IMR-90 (cell line): ENCODE measurements around the gene FLNA. TPM values are rescaled to one million over a fixed set of nuclear protein-coding genes. Genes with fewer than 3 reads are reported as not detected.

ENCODE experiments used
- ATAC-seq: fragments of 200-7000 bp; cut with Tn5 transposase; 2 replicates; pipeline ENCODE4 v1.9.1; 2020; ENCODE audit warnings: low read depth, mild to moderate bottlenecking, moderate library complexity
- BruUV-seq: library from RNA; stranded (reverse); fragments of 400-500 nt; replicated peaks from 2 replicates; lab custom pipeline; 2021; lab: Mats Ljungman, UMichigan
- CTCF ChIA-PET: fragments of 300-600 bp; formaldehyde crosslinking; extraction: SDS; loops from one replicate; lab custom pipeline; 2021; ENCODE audit warnings: antibody characterized with exemption; lab: Yijun Ruan, JAX
- POLR2A ChIA-PET: fragments of 300-600 bp; sonication (Branson Sonifier 250); formaldehyde crosslinking; loops from one replicate; lab custom pipeline; 2022; ENCODE audit warnings: antibody characterized with exemption; ENCODE audit not compliant: unreplicated experiment; lab: Charles Lee
- DNase-seq: peaks from one replicate; pipeline ENCODE4 v3.0.0; 2013
- H2AFZ ChIP-seq: replicated peaks from 2 replicates; pipeline ENCODE3; 2013; ENCODE audit warnings: low read length, mild to moderate bottlenecking; ENCODE audit not compliant: poor library complexity
- H2AK5ac ChIP-seq: 2 replicates; pipeline ENCODE4 v1.6.1; 2013; ENCODE audit warnings: low read depth, low read length, inconsistent platforms
- H2AK9ac ChIP-seq: replicated peaks from 2 replicates; pipeline ENCODE3; 2013; ENCODE audit warnings: mild to moderate bottlenecking, low read depth, low read length, moderate library complexity; ENCODE audit not compliant: poor library complexity
- H2BK120ac ChIP-seq: 2 replicates; pipeline ENCODE4 v1.6.1; 2013; ENCODE audit warnings: low read depth, low read length, inconsistent platforms
- H2BK15ac ChIP-seq: 3 replicates; pipeline ENCODE4 v1.6.1; 2013; ENCODE audit warnings: low read depth, low read length, inconsistent platforms
- H2BK20ac ChIP-seq: 2 replicates; pipeline ENCODE4 v1.6.1; 2013; ENCODE audit warnings: low read depth, mild to moderate bottlenecking, inconsistent platforms, low read length, moderate library complexity
- H2BK5ac ChIP-seq: 2 replicates; pipeline ENCODE4 v1.6.1; 2013; ENCODE audit warnings: mild to moderate bottlenecking, low read depth, low read length, inconsistent platforms; ENCODE audit not compliant: poor library complexity, severe bottlenecking
- H3K14ac ChIP-seq: replicated peaks from 2 replicates; pipeline ENCODE4 v1.6.1; 2013; ENCODE audit warnings: low read depth, low read length, inconsistent platforms
- H3K18ac ChIP-seq: 2 replicates; pipeline ENCODE4 v1.6.1; 2013; ENCODE audit warnings: low read depth, low read length, control low read depth
- H3K23ac ChIP-seq: 2 replicates; pipeline ENCODE4 v1.6.1; 2013; ENCODE audit warnings: low read depth, low read length, inconsistent platforms
- H3K27ac ChIP-seq: 2 replicates; pipeline ENCODE4 v1.5.1; 2013; ENCODE audit warnings: mild to moderate bottlenecking, control low read depth, low read length; ENCODE audit not compliant: insufficient read depth
- H3K27me3 ChIP-seq: 2 replicates; pipeline ENCODE4 v1.6.1; 2013; ENCODE audit warnings: low read length; ENCODE audit not compliant: control insufficient read depth, insufficient read depth
- H3K36me3 ChIP-seq: 2 replicates; pipeline ENCODE4 v1.6.1; 2013; ENCODE audit warnings: low read length, mixed read lengths; ENCODE audit not compliant: control insufficient read depth, insufficient read depth
- H3K4ac ChIP-seq: 2 replicates; pipeline ENCODE4 v1.6.1; 2013; ENCODE audit warnings: low read depth, low read length, inconsistent platforms
- H3K4me1 ChIP-seq: 2 replicates; pipeline ENCODE4 v1.6.1; 2013; ENCODE audit warnings: low read length, mixed read lengths; ENCODE audit not compliant: control insufficient read depth, insufficient read depth
- H3K4me2 ChIP-seq: 2 replicates; pipeline ENCODE4 v1.6.1; 2013; ENCODE audit warnings: low read depth, mild to moderate bottlenecking, control low read depth, low read length, moderate library complexity
- H3K4me3 ChIP-seq: 2 replicates; pipeline ENCODE4 v1.5.1; 2013; ENCODE audit warnings: low read depth, mild to moderate bottlenecking, control low read depth, low read length, moderate library complexity; ENCODE audit not compliant: insufficient read depth
- H3K56ac ChIP-seq: 2 replicates; pipeline ENCODE4 v1.6.1; 2013; ENCODE audit warnings: low read length, inconsistent platforms; ENCODE audit not compliant: insufficient read depth; ENCODE audit errors: extremely low read depth
- H3K79me1 ChIP-seq, 2 experiments: 2 replicates each; pipeline ENCODE4 v1.6.1; 2013; ENCODE audit warnings: low read length in 2 of 2, inconsistent platforms in 1 of 2, low read depth in 1 of 2
- H3K9ac ChIP-seq: 2 replicates; pipeline ENCODE4 v1.6.1; 2013; ENCODE audit warnings: low read depth, low read length, control low read depth
- H3K9me1 ChIP-seq: 2 replicates; pipeline ENCODE4 v1.6.1; 2013; ENCODE audit warnings: low read length, inconsistent platforms; ENCODE audit not compliant: insufficient read depth
- H3K9me3 ChIP-seq: 2 replicates; pipeline ENCODE4 v1.6.1; 2013; ENCODE audit warnings: low read length; ENCODE audit not compliant: control insufficient read depth, insufficient read depth
- H4K20me1 ChIP-seq: 2 replicates; pipeline ENCODE4 v1.6.1; 2013; ENCODE audit warnings: low read length, inconsistent platforms; ENCODE audit not compliant: insufficient read depth
- H4K5ac ChIP-seq: 2 replicates; pipeline ENCODE4 v1.6.1; 2013; ENCODE audit warnings: mild to moderate bottlenecking, low read depth, low read length, control low read depth
- H4K8ac ChIP-seq, 2 experiments: 2 replicates each; pipeline ENCODE4 v1.6.1; 2013; ENCODE audit warnings: low read depth in 2 of 2, low read length in 2 of 2, control low read depth in 1 of 2, inconsistent platforms in 1 of 2
- H4K91ac ChIP-seq: 2 replicates; pipeline ENCODE4 v1.6.1; 2013; ENCODE audit warnings: low read depth, low read length, inconsistent platforms; ENCODE audit not compliant: insufficient read depth
- BHLHE40 ChIP-seq: fragments of 150-350 bp; IDR thresholded peaks from 2 replicates; pipeline ENCODE4 v1.6.1; 2016; ENCODE audit warnings: mild to moderate bottlenecking, low read depth, low read length
- CEBPB ChIP-seq: IDR thresholded peaks from 2 replicates; pipeline ENCODE4 v1.6.1; 2012; ENCODE audit warnings: low read depth, low read length, improper control_type of control experiment
- CHD1 ChIP-seq: IDR thresholded peaks from 2 replicates; pipeline ENCODE4 v1.6.1; 2012; ENCODE audit warnings: low read depth, low read length, improper control_type of control experiment
- RCOR1 ChIP-seq: IDR thresholded peaks from 2 replicates; pipeline ENCODE4 v1.6.1; 2012; ENCODE audit warnings: mild to moderate bottlenecking, low read length, improper control_type of control experiment; ENCODE audit not compliant: insufficient replicate concordance
- RFX5 ChIP-seq: IDR thresholded peaks from 2 replicates; pipeline ENCODE4 v1.8.0; 2012; ENCODE audit warnings: low read depth, mild to moderate bottlenecking, low read length, moderate library complexity
- WGBS, 2 experiments: methylation state at CpG; one replicate each; pipeline versions ENCODE4 v1.1.5 to v1.1.7; 2013; ENCODE audit warnings: missing lambda C conversion rate in 2 of 2; ENCODE audit not compliant: insufficient read length in 1 of 2; ENCODE audit errors: extremely low coverage in 2 of 2; 5-methylcytosine and 5-hydroxymethylcytosine counted together
- dilution Hi-C: fragments of 300-500 bp; cut with HindIII; formaldehyde crosslinking; loops from one replicate; pipeline ENCODE4 v1.14.3; 2018; ENCODE audit warnings: low sequenced_read_pairs; ENCODE audit not compliant: unreplicated experiment
- in situ Hi-C: fragments of 300-500 bp; cut with MboI; formaldehyde crosslinking; loops from 3 replicates; pipeline ENCODE4 v1.14.3; 2019; ENCODE audit warnings: low sequenced_read_pairs, inconsistent platforms, mixed read lengths
- intact Hi-C: fragments of 100-400 bp; cut with micrococcal nuclease; formaldehyde crosslinking; loops from 2 replicates; pipeline ENCODE4 v1.10.0; 2022
- polyA plus RNA-seq, 3 experiments: library from polyadenylated mRNA; depleted of rRNA; stranded (reverse); fragments of >200 nt; gene quantifications; 2 replicates each; pipeline ENCODE4 v1.2.3, GENCODE V29; 2012; ENCODE audit warnings: low replicate concordance in 1 of 3
- total RNA-seq: library from RNA; depleted of rRNA; stranded (reverse); fragments of >200 nt; gene quantifications from 2 replicates; pipeline ENCODE4 v1.2.3, GENCODE V29; 2012

Gene FLNA
- total and polyA plus RNA-seq, 2 of the 4 experiments (the other 2 are of a cell fraction), result 1,356 to 1,357 TPM

GRCh38 chrX:154404625-154405192 is 30.3 kb upstream of the FLNA start:
- H4K20me1 ChIP-seq, result peaks cover 28% of the 10 kb centered on the region
- dilution Hi-C loops (no loop called here), intact Hi-C loops (no loop called here)

More at GRCh38 chrX:154404625-154405192, 30.3 kb upstream of the FLNA start:
- H3K4me1 ChIP-seq, result peaks cover 5% of the 10 kb centered on the region
- H3K23ac ChIP-seq, result no peak overlapping the region
- no peak overlapping the region for H2BK5ac ChIP-seq
- no peak for DNase-seq
- no peak overlapping the region for H4K5ac ChIP-seq
- in situ Hi-C loops, result no loop called here
- no peak overlapping the region for H2AFZ ChIP-seq
- TF ChIP-seq RFX5, result no peak
- no peak for TF ChIP-seq CEBPB
- no peak for TF ChIP-seq CHD1
- TF ChIP-seq RCOR1, result no peak
- no peak for TF ChIP-seq BHLHE40
- ATAC-seq, result no peak
- no peaks in the 10 kb centered on the region for H3K27me3 ChIP-seq
- H3K36me3 ChIP-seq, result peaks cover 13% of the 10 kb centered on the region
- H3K9me3 ChIP-seq, result no peaks in the 10 kb centered on the region
- no peak overlapping the region for H4K8ac ChIP-seq
- ChIA-PET POLR2A (no interaction called here), CTCF (no interaction called here)
- H3K27ac ChIP-seq, result no peak overlapping the region
- no peak overlapping the region for H2BK20ac ChIP-seq
- H3K9me1 ChIP-seq, result no peaks in the 10 kb centered on the region
- no peak overlapping the region for H4K91ac ChIP-seq
- no peak overlapping the region for H3K4me2 ChIP-seq
- no peak overlapping the region for H2BK120ac ChIP-seq
- H3K79me1 ChIP-seq, result peaks cover 11 to 24% of the 10 kb centered on the region in 2 experiments
- no peak overlapping the region for H2AK9ac ChIP-seq
- H3K56ac ChIP-seq, result no peak overlapping the region
- no TSS peak for BruUV-seq
- no peak overlapping the region for H3K4ac ChIP-seq
- H3K14ac ChIP-seq, result no peak overlapping the region
- no peak overlapping the region for H3K9ac ChIP-seq
- H2BK15ac ChIP-seq, result no peak overlapping the region
- H2AK5ac ChIP-seq, result no peak overlapping the region
- WGBS, 2 experiments, result 83% methylated on average over 1 of the region's 16 CpGs; no CpG with 5 or more reads in 1 of the 2 experiments
- H3K4me3 ChIP-seq, result no peak overlapping the region
- H3K18ac ChIP-seq, result no peak overlapping the region
